WTC11 (cell line): ENCODE results near the gene SLC47A2. TPM values are rescaled to one million over a fixed set of nuclear protein-coding genes. Genes with fewer than 3 reads are reported as not detected.

Source experiments
- ATAC-seq: fragments of 200-7000 bp; cut with Tn5 transposase; 2 replicates; pipeline ENCODE4 v1.10.0; 2021; ENCODE audit warnings: mild to moderate bottlenecking, moderate library complexity
- CTCF ChIA-PET: fragments of 300-600 bp; sonication (Branson Sonifier 250); formaldehyde crosslinking; loops from one replicate; lab custom pipeline; 2021; ENCODE audit warnings: antibody characterized with exemption; lab: Charles Lee
- POLR2A ChIA-PET: fragments of 350-600 bp; sonication (Branson Sonifier 250); formaldehyde crosslinking; loops from one replicate; lab custom pipeline; 2021; ENCODE audit warnings: antibody characterized with exemption; lab: Charles Lee
- DNase-seq: peaks from one replicate; pipeline ENCODE4 v3.0.0; 2021; ENCODE audit warnings: low spot score
- H3K27ac Mint-ChIP-seq: 2 replicates; pipeline ENCODE4 v1.8.0; 2021; ENCODE audit warnings: mixed read lengths
- H3K27me3 Mint-ChIP-seq: 2 replicates; pipeline ENCODE4 v1.8.0; 2021; ENCODE audit warnings: low read depth, mild to moderate bottlenecking, moderate library complexity, mixed read lengths
- H3K36me3 Mint-ChIP-seq: 2 replicates; pipeline ENCODE4 v1.8.0; 2021; ENCODE audit warnings: mixed read lengths
- H3K4me1 Mint-ChIP-seq: 2 replicates; pipeline ENCODE4 v1.8.0; 2022; ENCODE audit warnings: mixed read lengths
- H3K4me3 Mint-ChIP-seq: 2 replicates; pipeline ENCODE4 v1.8.0; 2021; ENCODE audit warnings: mild to moderate bottlenecking, moderate library complexity, mixed read lengths
- H3K9me3 Mint-ChIP-seq: 2 replicates; pipeline ENCODE4 v1.8.0; 2021; ENCODE audit warnings: mixed read lengths
- ATF1 ChIP-seq: sonication (generic); formaldehyde crosslinking; IDR thresholded peaks from 2 replicates; pipeline ENCODE4 v1.8.1; 2023; ENCODE audit warnings: mild to moderate bottlenecking, moderate library complexity, missing genetic modification reagents
- ATF2 ChIP-seq: sonication (generic); formaldehyde crosslinking; IDR thresholded peaks from 2 replicates; pipeline ENCODE4 v1.8.1; 2022; ENCODE audit warnings: low read depth, missing genetic modification reagents, borderline replicate concordance
- CBFB ChIP-seq: sonication (generic); formaldehyde crosslinking; IDR thresholded peaks from 2 replicates; pipeline ENCODE4 v1.8.1; 2022; ENCODE audit warnings: mild to moderate bottlenecking, low read depth, missing genetic modification reagents
- CREM ChIP-seq: sonication (generic); formaldehyde crosslinking; IDR thresholded peaks from 2 replicates; pipeline ENCODE4 v1.8.1; 2022; ENCODE audit warnings: mild to moderate bottlenecking, missing genetic modification reagents, moderate library complexity
- GABPB1 ChIP-seq: sonication (generic); formaldehyde crosslinking; IDR thresholded peaks from 2 replicates; pipeline ENCODE4 v1.8.1; 2023; ENCODE audit warnings: mild to moderate bottlenecking, missing genetic modification reagents
- GRHL2 ChIP-seq: fragments of 250-450 bp; sonication (Bioruptor Pico); IDR thresholded peaks from 2 replicates; pipeline ENCODE4 v1.8.0; 2022; ENCODE audit warnings: mild to moderate bottlenecking, moderate library complexity; ENCODE audit not compliant: insufficient replicate concordance, severe bottlenecking
- JAZF1 ChIP-seq: fragments of 250-450 bp; sonication (Bioruptor Pico); IDR thresholded peaks from 2 replicates; pipeline ENCODE4 v1.9.0; 2021; ENCODE audit warnings: moderate library complexity, mild to moderate bottlenecking, inconsistent platforms
- MXD4 ChIP-seq: fragments of 250-450 bp; sonication (Bioruptor Pico); IDR thresholded peaks from 2 replicates; pipeline ENCODE4 v1.8.0; 2021; ENCODE audit warnings: mild to moderate bottlenecking, moderate library complexity, borderline replicate concordance
- NFYB ChIP-seq: sonication (generic); formaldehyde crosslinking; conservative IDR thresholded peaks from 2 replicates; pipeline ENCODE4 v1.8.0; 2022; ENCODE audit warnings: low read depth, missing genetic modification reagents
- SMAD4 ChIP-seq: sonication (generic); formaldehyde crosslinking; IDR thresholded peaks from 2 replicates; pipeline ENCODE4 v1.8.0; 2022; ENCODE audit warnings: mild to moderate bottlenecking, missing genetic modification reagents
- ZMAT4 ChIP-seq: fragments of 250-450 bp; sonication (Bioruptor Pico); IDR thresholded peaks from 2 replicates; pipeline ENCODE4 v1.9.0; 2021; ENCODE audit warnings: mild to moderate bottlenecking
- ZNF281 ChIP-seq: sonication (generic); formaldehyde crosslinking; IDR thresholded peaks from 2 replicates; pipeline ENCODE4 v1.8.0; 2023; ENCODE audit warnings: mild to moderate bottlenecking, missing genetic modification reagents
- ZNF317 ChIP-seq: sonication (generic); formaldehyde crosslinking; IDR thresholded peaks from 2 replicates; pipeline ENCODE4 v1.8.1; 2023; ENCODE audit warnings: low read depth, mild to moderate bottlenecking, moderate library complexity, missing genetic modification reagents, borderline replicate concordance
- ZNF423 ChIP-seq: fragments of 250-450 bp; sonication (Bioruptor Pico); IDR thresholded peaks from 2 replicates; pipeline ENCODE4 v2.1.2; 2022; ENCODE audit warnings: mild to moderate bottlenecking, moderate library complexity
- ZNF425 ChIP-seq: fragments of 250-450 bp; sonication (Bioruptor Pico); conservative IDR thresholded peaks from 2 replicates; pipeline ENCODE4 v1.9.0; 2021; ENCODE audit warnings: mild to moderate bottlenecking
- total RNA-seq: library from RNA; stranded (reverse); gene quantifications from 3 replicates; pipeline ENCODE4 v1.2.3, GENCODE V29; 2021
- TF ChIP-seq, protein P1 (sequence below): sonication (generic); formaldehyde crosslinking; IDR thresholded peaks from 2 replicates; pipeline ENCODE4 v1.8.1; 2023; ENCODE audit warnings: mild to moderate bottlenecking, missing genetic modification reagents, moderate library complexity
- TF ChIP-seq, protein P2 (sequence below): sonication (generic); formaldehyde crosslinking; IDR thresholded peaks from 2 replicates; pipeline ENCODE4 v1.8.0; 2023; ENCODE audit warnings: missing genetic modification reagents, mild to moderate bottlenecking, borderline replicate concordance
- TF ChIP-seq, protein P3 (sequence below): sonication (generic); formaldehyde crosslinking; IDR thresholded peaks from 2 replicates; pipeline ENCODE4 v1.8.1; 2023; ENCODE audit warnings: mild to moderate bottlenecking, missing genetic modification reagents
- TF ChIP-seq, protein P4 (sequence below): sonication (generic); formaldehyde crosslinking; IDR thresholded peaks from 2 replicates; pipeline ENCODE4 v1.8.1; 2022; ENCODE audit warnings: mild to moderate bottlenecking, moderate library complexity, missing genetic modification reagents

SLC47A2 gene
- total RNA-seq, 1 experiment from 2014 or later: not detected

- TF ChIP-seq, protein P1, sequence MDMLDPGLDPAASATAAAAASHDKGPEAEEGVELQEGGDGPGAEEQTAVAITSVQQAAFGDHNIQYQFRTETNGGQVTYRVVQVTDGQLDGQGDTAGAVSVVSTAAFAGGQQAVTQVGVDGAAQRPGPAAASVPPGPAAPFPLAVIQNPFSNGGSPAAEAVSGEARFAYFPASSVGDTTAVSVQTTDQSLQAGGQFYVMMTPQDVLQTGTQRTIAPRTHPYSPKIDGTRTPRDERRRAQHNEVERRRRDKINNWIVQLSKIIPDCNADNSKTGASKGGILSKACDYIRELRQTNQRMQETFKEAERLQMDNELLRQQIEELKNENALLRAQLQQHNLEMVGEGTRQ: no peak
- TF ChIP-seq ZNF281 (CRISPR knock-in tag): no peak
- no peak for TF ChIP-seq ATF2
- no peak for TF ChIP-seq CBFB
- TF ChIP-seq GABPB1 (CRISPR knock-in tag): no peak
- no peak for TF ChIP-seq ATF1
- TF ChIP-seq ZMAT4 (CRISPR knock-in tag): no peak
- no peak for TF ChIP-seq JAZF1 (CRISPR knock-in tag)
- TF ChIP-seq ZNF423 (CRISPR knock-in tag): no peak
- Mint-ChIP-seq H3K4me3 (no peak overlapping the region), H3K27me3 (no peaks in the 10 kb centered on the region), H3K27ac (peak overlapping the region; percentile 39), H3K9me3 (no peaks in the 10 kb centered on the region), H3K36me3 (peaks cover 61% of the 10 kb centered on the region), H3K4me1 (peaks cover 21% of the 10 kb centered on the region)
- DNase-seq: no peak
- CTCF ChIA-PET: interaction anchor here (1.0 to 2.1 kb wide), 2 partner anchors 15 to 99 kb away, joined by 4 to 10 read pairs; partner anchors contain the start of gene ALDH3A2
- ATAC-seq: no peak
- POLR2A ChIA-PET: no interaction called here
Observed at GRCh38 chr17:19663097-19663496, 53.3 kb downstream of the SLC47A2 start.

DNA sequence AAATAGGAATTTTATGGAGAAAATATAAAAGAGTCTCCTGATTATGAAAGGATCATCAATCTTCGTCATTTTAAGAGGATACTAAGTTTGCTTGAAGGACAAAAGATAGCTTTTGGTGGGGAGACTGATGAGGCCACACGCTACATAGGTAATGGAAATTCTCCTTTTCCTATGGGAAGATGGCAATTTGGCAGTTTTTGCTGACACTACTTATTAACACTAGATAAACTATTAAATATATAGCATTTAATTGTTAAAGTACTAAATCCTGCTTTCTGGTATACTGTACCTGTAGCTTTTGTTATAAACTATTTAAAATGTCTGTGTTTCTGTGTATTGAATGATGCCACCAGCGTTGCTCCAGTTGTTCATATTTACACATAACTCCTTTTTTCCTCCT lies 55.3 kb downstream of the SLC47A2 start:
- ChIA-PET CTCF (interaction anchor here (1.4 kb wide), 1 partner anchor 264 kb away, joined by 3 read pairs; no protein-coding TSS in a partner anchor), POLR2A (no interaction called here)
- ATAC-seq: no peak
- H3K27me3 Mint-ChIP-seq: no peaks in the 10 kb centered on the region
- H3K27ac Mint-ChIP-seq: no peak overlapping the region
- DNase-seq: no peak
- H3K4me1 Mint-ChIP-seq: peaks cover 21% of the 10 kb centered on the region
- H3K9me3 Mint-ChIP-seq: peaks cover 2% of the 10 kb centered on the region
- H3K36me3 Mint-ChIP-seq: peaks cover 74% of the 10 kb centered on the region
- H3K4me3 Mint-ChIP-seq: no peak overlapping the region
- no peak for TF ChIP-seq MXD4 (CRISPR knock-in tag)
- no peak for TF ChIP-seq CREM (CRISPR knock-in tag)
- no peak for TF ChIP-seq SMAD4 (CRISPR knock-in tag)
- TF ChIP-seq ZNF317 (CRISPR knock-in tag): no peak
- no peak for TF ChIP-seq ZNF425 (CRISPR knock-in tag)
- no peak for TF ChIP-seq NFYB (CRISPR knock-in tag)
- TF ChIP-seq, protein P2, sequence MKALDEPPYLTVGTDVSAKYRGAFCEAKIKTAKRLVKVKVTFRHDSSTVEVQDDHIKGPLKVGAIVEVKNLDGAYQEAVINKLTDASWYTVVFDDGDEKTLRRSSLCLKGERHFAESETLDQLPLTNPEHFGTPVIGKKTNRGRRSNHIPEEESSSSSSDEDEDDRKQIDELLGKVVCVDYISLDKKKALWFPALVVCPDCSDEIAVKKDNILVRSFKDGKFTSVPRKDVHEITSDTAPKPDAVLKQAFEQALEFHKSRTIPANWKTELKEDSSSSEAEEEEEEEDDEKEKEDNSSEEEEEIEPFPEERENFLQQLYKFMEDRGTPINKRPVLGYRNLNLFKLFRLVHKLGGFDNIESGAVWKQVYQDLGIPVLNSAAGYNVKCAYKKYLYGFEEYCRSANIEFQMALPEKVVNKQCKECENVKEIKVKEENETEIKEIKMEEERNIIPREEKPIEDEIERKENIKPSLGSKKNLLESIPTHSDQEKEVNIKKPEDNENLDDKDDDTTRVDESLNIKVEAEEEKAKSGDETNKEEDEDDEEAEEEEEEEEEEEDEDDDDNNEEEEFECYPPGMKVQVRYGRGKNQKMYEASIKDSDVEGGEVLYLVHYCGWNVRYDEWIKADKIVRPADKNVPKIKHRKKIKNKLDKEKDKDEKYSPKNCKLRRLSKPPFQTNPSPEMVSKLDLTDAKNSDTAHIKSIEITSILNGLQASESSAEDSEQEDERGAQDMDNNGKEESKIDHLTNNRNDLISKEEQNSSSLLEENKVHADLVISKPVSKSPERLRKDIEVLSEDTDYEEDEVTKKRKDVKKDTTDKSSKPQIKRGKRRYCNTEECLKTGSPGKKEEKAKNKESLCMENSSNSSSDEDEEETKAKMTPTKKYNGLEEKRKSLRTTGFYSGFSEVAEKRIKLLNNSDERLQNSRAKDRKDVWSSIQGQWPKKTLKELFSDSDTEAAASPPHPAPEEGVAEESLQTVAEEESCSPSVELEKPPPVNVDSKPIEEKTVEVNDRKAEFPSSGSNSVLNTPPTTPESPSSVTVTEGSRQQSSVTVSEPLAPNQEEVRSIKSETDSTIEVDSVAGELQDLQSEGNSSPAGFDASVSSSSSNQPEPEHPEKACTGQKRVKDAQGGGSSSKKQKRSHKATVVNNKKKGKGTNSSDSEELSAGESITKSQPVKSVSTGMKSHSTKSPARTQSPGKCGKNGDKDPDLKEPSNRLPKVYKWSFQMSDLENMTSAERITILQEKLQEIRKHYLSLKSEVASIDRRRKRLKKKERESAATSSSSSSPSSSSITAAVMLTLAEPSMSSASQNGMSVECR (CRISPR knock-in tag): no peak
- TF ChIP-seq, protein P3, sequence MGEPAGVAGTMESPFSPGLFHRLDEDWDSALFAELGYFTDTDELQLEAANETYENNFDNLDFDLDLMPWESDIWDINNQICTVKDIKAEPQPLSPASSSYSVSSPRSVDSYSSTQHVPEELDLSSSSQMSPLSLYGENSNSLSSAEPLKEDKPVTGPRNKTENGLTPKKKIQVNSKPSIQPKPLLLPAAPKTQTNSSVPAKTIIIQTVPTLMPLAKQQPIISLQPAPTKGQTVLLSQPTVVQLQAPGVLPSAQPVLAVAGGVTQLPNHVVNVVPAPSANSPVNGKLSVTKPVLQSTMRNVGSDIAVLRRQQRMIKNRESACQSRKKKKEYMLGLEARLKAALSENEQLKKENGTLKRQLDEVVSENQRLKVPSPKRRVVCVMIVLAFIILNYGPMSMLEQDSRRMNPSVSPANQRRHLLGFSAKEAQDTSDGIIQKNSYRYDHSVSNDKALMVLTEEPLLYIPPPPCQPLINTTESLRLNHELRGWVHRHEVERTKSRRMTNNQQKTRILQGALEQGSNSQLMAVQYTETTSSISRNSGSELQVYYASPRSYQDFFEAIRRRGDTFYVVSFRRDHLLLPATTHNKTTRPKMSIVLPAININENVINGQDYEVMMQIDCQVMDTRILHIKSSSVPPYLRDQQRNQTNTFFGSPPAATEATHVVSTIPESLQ: no peak
- TF ChIP-seq, protein P4, sequence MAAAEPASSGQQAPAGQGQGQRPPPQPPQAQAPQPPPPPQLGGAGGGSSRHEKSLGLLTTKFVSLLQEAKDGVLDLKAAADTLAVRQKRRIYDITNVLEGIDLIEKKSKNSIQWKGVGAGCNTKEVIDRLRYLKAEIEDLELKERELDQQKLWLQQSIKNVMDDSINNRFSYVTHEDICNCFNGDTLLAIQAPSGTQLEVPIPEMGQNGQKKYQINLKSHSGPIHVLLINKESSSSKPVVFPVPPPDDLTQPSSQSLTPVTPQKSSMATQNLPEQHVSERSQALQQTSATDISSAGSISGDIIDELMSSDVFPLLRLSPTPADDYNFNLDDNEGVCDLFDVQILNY: no peak
- TF ChIP-seq GRHL2: no peak
